A549 (cell line): ENCODE measurements around the gene PHOX2A. TPM values are rescaled to one million over a fixed set of nuclear protein-coding genes. Genes with fewer than 3 reads are reported as not detected.
"Not testable (repeated sequence)": the region's sequence is repeated elsewhere in the genome, so short reads cannot be mapped to it uniquely, and the experiment has no call there.

Experiments used
- ATAC-seq, 2 experiments: fragments of 200-7000 bp in 1 of 2; fragments of >200 bp in 1 of 2; cut with Nextera tagmentation in 1 of 2; cut with Tn5 transposase in 1 of 2; 3 replicates each; pipeline versions ENCODE4 v1.8.0 to v1.9.1; 2018 to 2020; ENCODE audit warnings: mild to moderate bottlenecking in 1 of 2, moderate library complexity in 1 of 2
- CTCF ChIA-PET: fragments of 300-600 bp; sonication (Branson Sonifier 250); formaldehyde crosslinking; extraction: SDS; loops from one replicate; lab custom pipeline; 2021; ENCODE audit warnings: antibody characterized with exemption, inconsistent platforms; lab: Yijun Ruan, JAX
- POLR2A ChIA-PET: fragments of 350-600 bp; formaldehyde crosslinking; extraction: SDS; loops from one replicate; lab custom pipeline; 2021; ENCODE audit warnings: antibody characterized with exemption, inconsistent platforms; lab: Yijun Ruan, JAX
- DNase-seq, 2 experiments: peaks; one replicate each; pipeline versions ENCODE4 v3.0.0 to v3.0.0-alpha.2; 2011 to 2016; ENCODE audit warnings: low read depth in 1 of 2, low spot score in 1 of 2
- FAIRE-seq: peaks from 2 replicates; lab custom pipeline; 2011; peaks lifted over from hg19 to GRCh38; lab: Jason Lieb, UNC
- H3K27ac ChIP-seq, 2 experiments: fragments of >200 bp; sonication (Bioruptor Twin); formaldehyde crosslinking; 3 replicates each; pipeline ENCODE4 v1.5.1; 2016 to 2017
- H3K4me1 ChIP-seq: fragments of >200 bp; sonication (Bioruptor Twin); formaldehyde crosslinking; 3 replicates; pipeline ENCODE4 v1.6.1; 2016
- H3K4me2 ChIP-seq: fragments of >200 bp; sonication (Bioruptor Twin); formaldehyde crosslinking; 3 replicates; pipeline ENCODE4 v1.6.1; 2016
- H3K4me3 ChIP-seq: fragments of >200 bp; sonication (Bioruptor Twin); formaldehyde crosslinking; 3 replicates; pipeline ENCODE4 v1.5.1; 2016
- H3K9me3 ChIP-seq: fragments of >200 bp; sonication (Bioruptor Twin); formaldehyde crosslinking; 3 replicates; pipeline ENCODE4 v1.6.1; 2016
- BCL3 ChIP-seq: fragments of >200 bp; sonication (Bioruptor Twin); formaldehyde crosslinking; IDR thresholded peaks from 3 replicates; pipeline ENCODE4 v1.6.1; 2016
- CBX8 ChIP-seq: fragments of 200-600 bp; sonication (generic); IDR thresholded peaks from 2 replicates; pipeline ENCODE4 v1.6.1; 2016
- CEBPB ChIP-seq, 2 experiments: fragments of >200 bp in 1 of 2; sonication (Bioruptor Twin) in 1 of 2; formaldehyde crosslinking in 1 of 2; IDR thresholded peaks; 2 replicates each; pipeline ENCODE4 v1.6.1; 2012 to 2016
- CHD2 ChIP-seq: fragments of 150-350 bp; IDR thresholded peaks from 2 replicates; pipeline ENCODE4 v1.6.1; 2014; ENCODE audit warnings: low read length; ENCODE audit not compliant: partially characterized antibody
- CTCF ChIP-seq: fragments of >200 bp; sonication (Bioruptor Twin); formaldehyde crosslinking; IDR thresholded peaks from 3 replicates; pipeline ENCODE4 v1.5.1; 2016
- EHF ChIP-seq: fragments of 250-450 bp; sonication (Bioruptor Pico); IDR thresholded peaks from 2 replicates; pipeline ENCODE4 v1.5.0; 2020; ENCODE audit warnings: mild to moderate bottlenecking
- HDAC2 ChIP-seq: fragments of 200-600 bp; sonication (generic); IDR thresholded peaks from 2 replicates; pipeline ENCODE4 v1.6.1; 2016
- HMGXB4 ChIP-seq: fragments of 250-450 bp; sonication (Bioruptor Pico); IDR thresholded peaks from 2 replicates; pipeline ENCODE4 v1.5.0; 2021; ENCODE audit warnings: mild to moderate bottlenecking, moderate library complexity, borderline replicate concordance
- HOXB13 ChIP-seq: fragments of 250-450 bp; sonication (Bioruptor Pico); IDR thresholded peaks from 2 replicates; pipeline ENCODE4 v1.5.0; 2020; ENCODE audit warnings: low read depth, mild to moderate bottlenecking, moderate library complexity
- JUN ChIP-seq, 2 experiments: fragments of >200 bp; sonication (Bioruptor Twin); formaldehyde crosslinking; IDR thresholded peaks; 2 replicates in 1 of 2; 3 replicates in 1 of 2; pipeline ENCODE4 v1.6.1; 2016 to 2017
- JUNB ChIP-seq: fragments of >200 bp; sonication (Bioruptor Twin); formaldehyde crosslinking; IDR thresholded peaks from 2 replicates; pipeline ENCODE4 v1.6.1; 2016
- KDM1A ChIP-seq: fragments of 200-600 bp; sonication (generic); IDR thresholded peaks from 2 replicates; pipeline ENCODE4 v1.6.1; 2016; ENCODE audit warnings: low read depth, mild to moderate bottlenecking
- MAFK ChIP-seq: fragments of 450-650 bp; IDR thresholded peaks from 2 replicates; pipeline ENCODE4 v1.6.1; 2014; ENCODE audit not compliant: partially characterized antibody
- NFE2L2 ChIP-seq: fragments of 150-350 bp; conservative IDR thresholded peaks from 2 replicates; pipeline ENCODE4 v1.6.1; 2014; ENCODE audit warnings: low read length
- NR3C1 ChIP-seq: fragments of >200 bp; sonication (Bioruptor Twin); formaldehyde crosslinking; IDR thresholded peaks from 3 replicates; pipeline ENCODE4 v1.6.1; 2017
- PHF8 ChIP-seq: fragments of 200-600 bp; sonication (generic); IDR thresholded peaks from 2 replicates; pipeline ENCODE4 v1.6.1; 2016; ENCODE audit warnings: low read depth, mild to moderate bottlenecking, antibody characterized with exemption, moderate library complexity, borderline replicate concordance
- RAD21 ChIP-seq, 2 experiments: fragments of >200 bp in 1 of 2; sonication (Bioruptor Twin) in 1 of 2; formaldehyde crosslinking in 1 of 2; IDR thresholded peaks in 1 of 2; conservative IDR thresholded peaks in 1 of 2; 2 replicates in 1 of 2; 3 replicates in 1 of 2; pipeline ENCODE4 v1.6.1; 2012 to 2018; ENCODE audit warnings: inconsistent platforms in 1 of 2
- RCOR1 ChIP-seq: fragments of 150-350 bp; IDR thresholded peaks from 2 replicates; pipeline ENCODE4 v1.6.1; 2014; ENCODE audit warnings: antibody characterized with exemption, low read length, low read depth
- RFX5 ChIP-seq: fragments of 450-650 bp; IDR thresholded peaks from 2 replicates; pipeline ENCODE4 v1.7.1; 2014; ENCODE audit warnings: antibody characterized with exemption, mild to moderate bottlenecking, moderate library complexity
- ZFP36 ChIP-seq: fragments of 450-650 bp; IDR thresholded peaks from 2 replicates; pipeline ENCODE4 v1.6.1; 2014; ENCODE audit warnings: borderline replicate concordance; ENCODE audit not compliant: partially characterized antibody
- ZNF302 ChIP-seq: fragments of 250-450 bp; sonication (Bioruptor Pico); IDR thresholded peaks from 2 replicates; pipeline ENCODE4 v1.9.0; 2021; ENCODE audit warnings: inconsistent platforms, mild to moderate bottlenecking, moderate library complexity
- ZSCAN20 ChIP-seq: fragments of 250-450 bp; sonication (Bioruptor Pico); IDR thresholded peaks from 2 replicates; pipeline ENCODE4 v1.8.0; 2022; ENCODE audit warnings: mild to moderate bottlenecking, moderate library complexity
- WGBS: methylation state at CpG from one replicate; pipeline ENCODE4 v1.1.6; 2017; ENCODE audit errors: missing lambda C conversion rate; 5-methylcytosine and 5-hydroxymethylcytosine counted together
- polyA plus RNA-seq, 4 experiments: library from polyadenylated mRNA; depleted of rRNA in 3 of 4; stranded (reverse); fragments of >200 nt; fragmentation: RNase III in 1 of 4; extraction: RNeasy Plus Mini Kit Qiagen cat#74134 plus additional on column Dnase treatment in 1 of 4; gene quantifications; 2 replicates in 3 of 4; 3 replicates in 1 of 4; pipeline ENCODE4 v1.2.3, GENCODE V29; 2011 to 2017

The PHOX2A gene
- polyA plus RNA-seq, 2 of the 4 experiments (the other 2 are of a cell fraction), result not detected

- TF ChIP-seq NR3C1, result no peak
- TF ChIP-seq HOXB13 (CRISPR knock-in tag), result no peak
- no peak for TF ChIP-seq ZSCAN20
- no peak for TF ChIP-seq RFX5
- TF ChIP-seq ZNF302, result no peak
- no peak for TF ChIP-seq CHD2
- TF ChIP-seq MAFK, result no peak
- TF ChIP-seq CEBPB (IDR thresholded peaks at IDR 0.05), result no peak
- TF ChIP-seq PHF8, result no peak
- TF ChIP-seq BCL3, result no peak
- TF ChIP-seq KDM1A, result no peak
- no peak for TF ChIP-seq EHF (CRISPR knock-in tag)
- no peak for TF ChIP-seq CBX8
- TF ChIP-seq JUN (IDR thresholded peaks at IDR 0.05), result no peak
- no peak for TF ChIP-seq HDAC2
- no peak for TF ChIP-seq HMGXB4 (CRISPR knock-in tag)
- 0 out of 6 replicates have a peak, but pooled peaks of 1 of the 2 experiments have one; percentile 21 for ATAC-seq
- Histone ChIP-seq H3K27ac (no peak overlapping the region), H3K9me3 (no peaks in the 10 kb centered on the region), H3K4me1 (no peaks in the 10 kb centered on the region), H3K4me3 (no peak overlapping the region), H3K4me2 (no peak overlapping the region)
- FAIRE-seq, result no peak
- 86% methylated on average over 8 of the region's 8 CpGs for WGBS
- CTCF ChIA-PET, result interaction anchor here (1.1 kb wide), 1 partner anchor 12 kb away, joined by 4 read pairs; no protein-coding TSS in a partner anchor
- DNase-seq, result no peak
- POLR2A ChIA-PET, result no interaction called here
Measured at GRCh38 chr11:72292106-72292785, 48.3 kb upstream of the PHOX2A start.

DNA sequence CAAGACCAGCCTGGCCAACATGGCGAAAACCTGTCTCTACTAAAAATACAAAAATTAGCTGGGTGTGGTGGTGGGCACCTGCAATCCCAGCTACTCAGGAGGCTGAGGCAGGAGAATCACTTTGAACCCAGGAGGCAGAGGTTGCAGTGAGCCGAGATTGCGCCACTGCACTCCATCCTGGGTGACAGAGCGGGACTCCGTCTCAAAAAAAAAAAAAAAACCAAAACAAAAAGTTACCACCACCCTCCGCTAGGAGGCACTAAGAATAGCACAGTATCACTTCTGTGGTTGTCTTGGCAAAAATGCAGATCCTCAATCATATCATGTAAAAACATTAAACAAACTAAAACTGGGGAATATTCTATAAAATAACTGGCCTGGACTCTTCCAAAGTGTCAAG is 46.8 kb upstream of the PHOX2A start:
- H3K27ac ChIP-seq, POLR2A ChIA-PET, H3K4me3 ChIP-seq, H3K4me1 ChIP-seq: not testable (repeated sequence)
- ATAC-seq (peak in 1 of 2 experiments; percentile 67; a peak in 2 of 6 replicates), DNase-seq (peak; percentile 13 to 16)
- WGBS, result 67% methylated on average over 6 of the region's 6 CpGs
- peak in 1 of 2 experiments; percentile 18; a peak in 1 of 5 replicates for TF ChIP-seq RAD21 (conservative IDR thresholded peaks at IDR 0.05 in 1 of 2, IDR thresholded peaks at IDR 0.05 in 1 of 2)
- peak; percentile 34 for TF ChIP-seq CTCF
- TF ChIP-seq, all 56 proteins: peak for 2; not testable (repeated sequence) for 54
- CTCF ChIA-PET, result interaction anchor here (0.7 to 1.7 kb wide), 6 partner anchors 10 to 140 kb away, joined by 3 to 7 read pairs (median 4); no protein-coding TSS in a partner anchor
- H3K4me2 ChIP-seq, H3K9me3 ChIP-seq, FAIRE-seq: not testable (repeated sequence)

GRCh38 chr11:72287293-72287692 is 43.3 kb upstream of the PHOX2A start:
- 64% methylated on average over 2 of the region's 2 CpGs for WGBS
- Histone ChIP-seq H3K9me3 (no peaks in the 10 kb centered on the region), H3K4me2 (no peak overlapping the region), H3K4me1 (no peaks in the 10 kb centered on the region), H3K27ac (no peak overlapping the region), H3K4me3 (no peak overlapping the region)
- ChIA-PET CTCF (no interaction called here), POLR2A (no interaction called here)
- no peak for ATAC-seq
- no peak for DNase-seq
- no peak for TF ChIP-seq RCOR1
- no peak for TF ChIP-seq ZNF302
- TF ChIP-seq ZFP36, result no peak
- no peak for TF ChIP-seq NFE2L2
- no peak for TF ChIP-seq JUNB
- no peak for TF ChIP-seq NR3C1
- no peak for FAIRE-seq
